ENCODE measurements around the gene NEMP2.

DNA sequence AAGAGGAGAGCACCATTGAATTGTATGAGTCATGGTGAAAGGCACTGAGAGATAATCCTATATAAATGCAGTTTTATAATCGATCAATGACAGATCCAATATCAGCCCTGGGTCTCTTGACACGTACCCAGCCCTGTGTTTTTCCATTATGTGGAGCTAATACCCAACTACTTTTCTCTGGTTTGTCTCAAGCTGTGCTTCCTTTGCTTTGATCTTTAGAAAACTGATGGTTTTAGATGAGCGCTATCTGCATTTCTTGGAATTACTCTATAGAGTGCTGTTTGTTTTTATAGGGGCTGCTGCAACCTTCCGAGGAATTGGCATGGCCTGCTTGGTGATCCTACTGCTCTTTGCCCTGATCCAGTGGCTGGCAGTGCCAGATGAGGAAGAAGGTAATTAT lies 45.0 kb downstream of the NEMP2 start:
- TF ChIP-seq FOXM1 (IDR thresholded peaks at IDR 0.05; ENCODE audit: borderline replicate concordance, low read depth) (no peak), MAX (IDR thresholded peaks at IDR 0.05) (no peak), CEBPB (IDR thresholded peaks at IDR 0.05) (no peak), YY1 (IDR thresholded peaks at IDR 0.05; ENCODE audit: low read depth) (no peak), EP300 (IDR thresholded peaks at IDR 0.05; ENCODE audit: borderline replicate concordance) (no peak), RAD21 (IDR thresholded peaks at IDR 0.05; ENCODE audit: low read depth) (no peak), TAF1 (IDR thresholded peaks at IDR 0.05; ENCODE audit: low read depth) (no peak), TEAD4 (IDR thresholded peaks at IDR 0.05) (no peak), ZBTB7A (IDR thresholded peaks at IDR 0.05; ENCODE audit: low read depth) (no peak)
- TF ChIP-seq, protein P1, sequence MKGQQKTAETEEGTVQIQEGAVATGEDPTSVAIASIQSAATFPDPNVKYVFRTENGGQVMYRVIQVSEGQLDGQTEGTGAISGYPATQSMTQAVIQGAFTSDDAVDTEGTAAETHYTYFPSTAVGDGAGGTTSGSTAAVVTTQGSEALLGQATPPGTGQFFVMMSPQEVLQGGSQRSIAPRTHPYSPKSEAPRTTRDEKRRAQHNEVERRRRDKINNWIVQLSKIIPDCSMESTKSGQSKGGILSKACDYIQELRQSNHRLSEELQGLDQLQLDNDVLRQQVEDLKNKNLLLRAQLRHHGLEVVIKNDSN (IDR thresholded peaks at IDR 0.05) = no peak
- TF ChIP-seq, protein P2, sequence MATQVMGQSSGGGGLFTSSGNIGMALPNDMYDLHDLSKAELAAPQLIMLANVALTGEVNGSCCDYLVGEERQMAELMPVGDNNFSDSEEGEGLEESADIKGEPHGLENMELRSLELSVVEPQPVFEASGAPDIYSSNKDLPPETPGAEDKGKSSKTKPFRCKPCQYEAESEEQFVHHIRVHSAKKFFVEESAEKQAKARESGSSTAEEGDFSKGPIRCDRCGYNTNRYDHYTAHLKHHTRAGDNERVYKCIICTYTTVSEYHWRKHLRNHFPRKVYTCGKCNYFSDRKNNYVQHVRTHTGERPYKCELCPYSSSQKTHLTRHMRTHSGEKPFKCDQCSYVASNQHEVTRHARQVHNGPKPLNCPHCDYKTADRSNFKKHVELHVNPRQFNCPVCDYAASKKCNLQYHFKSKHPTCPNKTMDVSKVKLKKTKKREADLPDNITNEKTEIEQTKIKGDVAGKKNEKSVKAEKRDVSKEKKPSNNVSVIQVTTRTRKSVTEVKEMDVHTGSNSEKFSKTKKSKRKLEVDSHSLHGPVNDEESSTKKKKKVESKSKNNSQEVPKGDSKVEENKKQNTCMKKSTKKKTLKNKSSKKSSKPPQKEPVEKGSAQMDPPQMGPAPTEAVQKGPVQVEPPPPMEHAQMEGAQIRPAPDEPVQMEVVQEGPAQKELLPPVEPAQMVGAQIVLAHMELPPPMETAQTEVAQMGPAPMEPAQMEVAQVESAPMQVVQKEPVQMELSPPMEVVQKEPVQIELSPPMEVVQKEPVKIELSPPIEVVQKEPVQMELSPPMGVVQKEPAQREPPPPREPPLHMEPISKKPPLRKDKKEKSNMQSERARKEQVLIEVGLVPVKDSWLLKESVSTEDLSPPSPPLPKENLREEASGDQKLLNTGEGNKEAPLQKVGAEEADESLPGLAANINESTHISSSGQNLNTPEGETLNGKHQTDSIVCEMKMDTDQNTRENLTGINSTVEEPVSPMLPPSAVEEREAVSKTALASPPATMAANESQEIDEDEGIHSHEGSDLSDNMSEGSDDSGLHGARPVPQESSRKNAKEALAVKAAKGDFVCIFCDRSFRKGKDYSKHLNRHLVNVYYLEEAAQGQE (IDR thresholded peaks at IDR 0.05; ENCODE audit: low read depth) = no peak
